Measurements from ENCODE around the gene GRB7. TPM values are rescaled to one million over a fixed set of nuclear protein-coding genes. Genes with fewer than 3 reads are reported as not detected.

The GRB7 gene
- total and polyA plus RNA-seq, 2 of the 4 experiments (the other 2 are of a cell fraction): 0.18 to 0.36 TPM

DNA sequence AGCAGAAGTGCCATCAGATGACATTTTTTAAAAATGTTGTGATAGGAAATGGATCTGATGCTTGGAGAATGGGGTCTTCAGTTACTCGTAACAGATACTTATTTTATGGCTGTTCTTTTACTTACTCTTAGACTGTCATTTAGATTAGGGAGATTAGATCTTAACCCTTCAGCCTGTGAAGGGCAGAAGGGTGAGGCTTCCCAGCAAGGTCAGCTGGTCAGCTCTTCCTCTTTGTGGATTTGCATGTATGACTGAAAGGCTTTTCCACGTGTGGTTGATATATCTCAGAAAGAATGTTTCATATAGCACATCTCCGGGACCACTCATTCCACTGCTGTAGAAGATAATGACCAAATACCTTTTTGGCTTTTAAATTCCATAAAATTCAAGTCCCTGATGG lies 27.4 kb downstream of the GRB7 start:
- H4K91ac ChIP-seq (ENCODE audit: insufficient read depth, low read depth, low read length): no peak overlapping the region
- H2BK20ac ChIP-seq (ENCODE audit: low read depth, low read length): no peak overlapping the region
- no peak overlapping the region for H3K4me2 ChIP-seq (ENCODE audit: low read depth, low read length)
- dilution Hi-C loops (cut with HindIII; ENCODE audit: low sequenced_read_pairs, unreplicated experiment): no loop called here
- H2AFZ ChIP-seq (replicated peaks; ENCODE audit: low read length, poor library complexity): no peak overlapping the region
- H4K8ac ChIP-seq (ENCODE audit: low read depth in 2 of 2, low read length in 2 of 2): no peak overlapping the region
- H3K27me3 ChIP-seq (ENCODE audit: control insufficient read depth, insufficient read depth, low read length): peaks cover 41% of the 10 kb centered on the region
- H3K23ac ChIP-seq (ENCODE audit: low read depth, low read length): no peak overlapping the region
- ATAC-seq (ENCODE audit: low read depth): no peak
- no peak overlapping the region for H3K4me3 ChIP-seq (ENCODE audit: insufficient read depth, low read depth, low read length)
- no peak overlapping the region for H2BK15ac ChIP-seq (ENCODE audit: low read depth, low read length)
- peaks cover 7% of the 10 kb centered on the region for H3K9me3 ChIP-seq (ENCODE audit: control insufficient read depth, insufficient read depth, low read length)
- no TSS peak for BruUV-seq (replicated peaks)
- TF ChIP-seq RCOR1 (IDR thresholded peaks at IDR 0.05; ENCODE audit: insufficient replicate concordance, low read length) (no peak), POLR2A (IDR thresholded peaks at IDR 0.05; ENCODE audit: low read depth, low read length) (no peak), CHD1 (IDR thresholded peaks at IDR 0.05; ENCODE audit: low read depth, low read length) (no peak), FOS (IDR thresholded peaks at IDR 0.05; ENCODE audit: low read depth, low read length) (no peak), ELK1 (IDR thresholded peaks at IDR 0.05; ENCODE audit: borderline replicate concordance, low read depth, low read length) (no peak), RAD21 (IDR thresholded peaks at IDR 0.05; ENCODE audit: low read length) (no peak), BHLHE40 (IDR thresholded peaks at IDR 0.05; ENCODE audit: low read depth, low read length) (no peak), USF2 (IDR thresholded peaks at IDR 0.05; ENCODE audit: low read depth, low read length) (no peak), RFX5 (IDR thresholded peaks at IDR 0.05; ENCODE audit: low read depth, low read length) (no peak), NFE2L2 (IDR thresholded peaks at IDR 0.05; ENCODE audit: low read depth, low read length) (no peak), MXI1 (IDR thresholded peaks at IDR 0.05; ENCODE audit: borderline replicate concordance, low read depth, low read length) (no peak), SMC3 (IDR thresholded peaks at IDR 0.05; ENCODE audit: low read depth, low read length) (no peak)
- TF ChIP-seq, protein P1, sequence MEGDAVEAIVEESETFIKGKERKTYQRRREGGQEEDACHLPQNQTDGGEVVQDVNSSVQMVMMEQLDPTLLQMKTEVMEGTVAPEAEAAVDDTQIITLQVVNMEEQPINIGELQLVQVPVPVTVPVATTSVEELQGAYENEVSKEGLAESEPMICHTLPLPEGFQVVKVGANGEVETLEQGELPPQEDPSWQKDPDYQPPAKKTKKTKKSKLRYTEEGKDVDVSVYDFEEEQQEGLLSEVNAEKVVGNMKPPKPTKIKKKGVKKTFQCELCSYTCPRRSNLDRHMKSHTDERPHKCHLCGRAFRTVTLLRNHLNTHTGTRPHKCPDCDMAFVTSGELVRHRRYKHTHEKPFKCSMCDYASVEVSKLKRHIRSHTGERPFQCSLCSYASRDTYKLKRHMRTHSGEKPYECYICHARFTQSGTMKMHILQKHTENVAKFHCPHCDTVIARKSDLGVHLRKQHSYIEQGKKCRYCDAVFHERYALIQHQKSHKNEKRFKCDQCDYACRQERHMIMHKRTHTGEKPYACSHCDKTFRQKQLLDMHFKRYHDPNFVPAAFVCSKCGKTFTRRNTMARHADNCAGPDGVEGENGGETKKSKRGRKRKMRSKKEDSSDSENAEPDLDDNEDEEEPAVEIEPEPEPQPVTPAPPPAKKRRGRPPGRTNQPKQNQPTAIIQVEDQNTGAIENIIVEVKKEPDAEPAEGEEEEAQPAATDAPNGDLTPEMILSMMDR (conservative IDR thresholded peaks at IDR 0.05; ENCODE audit: low read depth, low read length): no peak
- no CpG with 5 or more reads among the region's 3 CpGs for whole genome bisulfite sequencing, 2 experiments (ENCODE audit: extremely low coverage in 2 of 2, insufficient read length in 1 of 2)
- H3K4ac ChIP-seq (ENCODE audit: low read depth, low read length): no peak overlapping the region
- POLR2A ChIA-PET (ENCODE audit: unreplicated experiment): no interaction called here
- in situ Hi-C loops (cut with MboI; ENCODE audit: low sequenced_read_pairs): no loop called here
- H3K4me1 ChIP-seq (ENCODE audit: control insufficient read depth, insufficient read depth, low read length): no peaks in the 10 kb centered on the region
- no peaks in the 10 kb centered on the region for H4K20me1 ChIP-seq (ENCODE audit: insufficient read depth, low read length)
- H2BK120ac ChIP-seq (ENCODE audit: low read depth, low read length): no peak overlapping the region
- CTCF ChIA-PET: no interaction called here
- H2AK9ac ChIP-seq (replicated peaks; ENCODE audit: low read depth, low read length, poor library complexity): no peak overlapping the region
- no peak for DNase-seq
- H3K18ac ChIP-seq (ENCODE audit: low read depth, low read length): no peak overlapping the region
- H3K9me1 ChIP-seq (ENCODE audit: insufficient read depth, low read length): no peaks in the 10 kb centered on the region
- H3K9ac ChIP-seq (ENCODE audit: low read depth, low read length): no peak overlapping the region
- intact Hi-C loops (cut with micrococcal nuclease): no loop called here
- no peak overlapping the region for H3K14ac ChIP-seq (replicated peaks; ENCODE audit: low read depth, low read length)
- no peak overlapping the region for H2AK5ac ChIP-seq (ENCODE audit: low read depth, low read length)
- H3K56ac ChIP-seq (ENCODE audit: extremely low read depth, insufficient read depth, low read length): no peak overlapping the region
- no peak overlapping the region for H4K5ac ChIP-seq (ENCODE audit: low read depth, low read length)
- no peak overlapping the region for H2BK5ac ChIP-seq (ENCODE audit: low read depth, low read length, poor library complexity, severe bottlenecking)
- no peaks in the 10 kb centered on the region for H3K36me3 ChIP-seq (ENCODE audit: control insufficient read depth, insufficient read depth, low read length)
- H3K27ac ChIP-seq (ENCODE audit: insufficient read depth, low read length): no peak overlapping the region
- no peaks in the 10 kb centered on the region for H3K79me1 ChIP-seq (ENCODE audit: low read depth in 1 of 2, low read length in 2 of 2)

Data from IMR-90 (cell line).